Measurements from ENCODE around the gene MBD6.

DNA sequence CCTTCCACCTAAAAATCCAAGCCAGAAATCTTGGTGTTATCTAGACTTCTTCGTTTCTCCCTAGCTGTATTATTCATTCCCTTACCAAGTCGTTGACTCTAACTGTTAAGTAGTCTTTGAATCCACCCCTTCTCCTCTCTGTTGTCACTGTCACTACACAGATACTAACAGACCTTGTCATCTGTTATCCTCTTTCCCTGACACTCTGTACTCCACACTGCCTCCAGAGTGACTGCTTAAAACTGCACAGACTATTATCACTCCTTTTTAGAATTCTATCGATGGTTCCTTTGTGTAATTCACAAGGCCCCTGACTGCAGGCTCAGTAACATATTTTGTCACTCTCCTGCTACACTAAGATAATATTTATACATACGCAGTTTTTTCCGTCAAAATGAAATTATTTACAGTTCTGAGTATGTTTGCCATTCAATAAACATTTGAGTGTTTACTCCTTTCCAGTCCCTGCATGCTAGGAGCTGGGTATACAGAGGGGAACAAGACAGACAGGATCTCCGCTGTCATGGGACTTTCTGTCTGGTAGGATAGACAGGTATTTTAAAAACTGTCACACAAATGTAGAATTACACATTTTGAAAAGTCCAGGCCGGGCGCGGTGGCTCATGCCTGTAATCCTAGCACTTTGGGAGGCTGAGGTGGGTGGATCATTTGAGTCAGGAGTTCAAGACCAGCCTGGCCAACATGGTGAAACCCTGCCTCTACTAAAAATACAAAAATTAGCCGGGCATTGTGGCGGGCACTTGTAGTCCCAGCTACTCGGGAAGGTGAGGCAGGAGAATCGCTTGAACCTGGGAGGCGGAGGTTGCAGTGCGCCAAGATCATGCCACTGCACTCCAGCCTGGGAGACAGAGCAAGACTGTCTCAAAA, 31.0 kb upstream of the MBD6 start:
- no peak for TF ChIP-seq ARNTL (CRISPR knock-in tag; IDR thresholded peaks at IDR 0.05; ENCODE audit: borderline replicate concordance, low read depth)
- TF ChIP-seq ZNF70 (CRISPR knock-in tag; IDR thresholded peaks at IDR 0.05): no peak
- TF ChIP-seq, protein P1, sequence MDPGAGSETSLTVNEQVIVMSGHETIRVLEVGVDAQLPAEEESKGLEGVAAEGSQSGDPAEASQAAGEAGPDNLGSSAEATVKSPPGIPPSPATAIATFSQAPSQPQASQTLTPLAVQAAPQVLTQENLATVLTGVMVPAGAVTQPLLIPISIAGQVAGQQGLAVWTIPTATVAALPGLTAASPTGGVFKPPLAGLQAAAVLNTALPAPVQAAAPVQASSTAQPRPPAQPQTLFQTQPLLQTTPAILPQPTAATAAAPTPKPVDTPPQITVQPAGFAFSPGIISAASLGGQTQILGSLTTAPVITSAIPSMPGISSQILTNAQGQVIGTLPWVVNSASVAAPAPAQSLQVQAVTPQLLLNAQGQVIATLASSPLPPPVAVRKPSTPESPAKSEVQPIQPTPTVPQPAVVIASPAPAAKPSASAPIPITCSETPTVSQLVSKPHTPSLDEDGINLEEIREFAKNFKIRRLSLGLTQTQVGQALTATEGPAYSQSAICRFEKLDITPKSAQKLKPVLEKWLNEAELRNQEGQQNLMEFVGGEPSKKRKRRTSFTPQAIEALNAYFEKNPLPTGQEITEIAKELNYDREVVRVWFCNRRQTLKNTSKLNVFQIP (CRISPR knock-in tag; IDR thresholded peaks at IDR 0.05; ENCODE audit: borderline replicate concordance, low read depth): no peak
- TF ChIP-seq, protein P2, sequence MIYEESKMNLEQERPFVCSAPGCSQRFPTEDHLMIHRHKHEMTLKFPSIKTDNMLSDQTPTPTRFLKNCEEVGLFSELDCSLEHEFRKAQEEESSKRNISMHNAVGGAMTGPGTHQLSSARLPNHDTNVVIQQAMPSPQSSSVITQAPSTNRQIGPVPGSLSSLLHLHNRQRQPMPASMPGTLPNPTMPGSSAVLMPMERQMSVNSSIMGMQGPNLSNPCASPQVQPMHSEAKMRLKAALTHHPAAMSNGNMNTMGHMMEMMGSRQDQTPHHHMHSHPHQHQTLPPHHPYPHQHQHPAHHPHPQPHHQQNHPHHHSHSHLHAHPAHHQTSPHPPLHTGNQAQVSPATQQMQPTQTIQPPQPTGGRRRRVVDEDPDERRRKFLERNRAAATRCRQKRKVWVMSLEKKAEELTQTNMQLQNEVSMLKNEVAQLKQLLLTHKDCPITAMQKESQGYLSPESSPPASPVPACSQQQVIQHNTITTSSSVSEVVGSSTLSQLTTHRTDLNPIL (CRISPR knock-in tag; IDR thresholded peaks at IDR 0.05; ENCODE audit: low read depth): no peak
- TF ChIP-seq RARB (CRISPR knock-in tag; IDR thresholded peaks at IDR 0.05): no peak
- no peak for TF ChIP-seq OSR1 (CRISPR knock-in tag; IDR thresholded peaks at IDR 0.05)
- TF ChIP-seq ZC3H10 (CRISPR knock-in tag; IDR thresholded peaks at IDR 0.05): no peak
- no peak for TF ChIP-seq SNAI2 (CRISPR knock-in tag; IDR thresholded peaks at IDR 0.05)
- no peak for TF ChIP-seq ZFP3 (CRISPR knock-in tag; IDR thresholded peaks at IDR 0.05)
- TF ChIP-seq TCF4 (CRISPR knock-in tag; IDR thresholded peaks at IDR 0.05; ENCODE audit: borderline replicate concordance): no peak
- no peak for TF ChIP-seq ZNF565 (CRISPR knock-in tag; conservative IDR thresholded peaks at IDR 0.05; ENCODE audit: low read depth)
- no peak for TF ChIP-seq ISL1 (CRISPR knock-in tag; IDR thresholded peaks at IDR 0.05)
- no peak for TF ChIP-seq CSDC2 (CRISPR knock-in tag; IDR thresholded peaks at IDR 0.05)

All from SK-N-SH treated with all-trans-retinoic acid at 6 μM for 48 hours (cell line).